ENCODE data around the gene CREBL2. TPM values are rescaled to one million over a fixed set of nuclear protein-coding genes. Genes with fewer than 3 reads are reported as not detected.
"Not testable (repeated sequence)": the region's sequence is repeated elsewhere in the genome, so short reads cannot be mapped to it uniquely, and the experiment has no call there.

The CREBL2 gene
- total RNA-seq, 1 donor from 2014 or later: 14.9 TPM

DNA sequence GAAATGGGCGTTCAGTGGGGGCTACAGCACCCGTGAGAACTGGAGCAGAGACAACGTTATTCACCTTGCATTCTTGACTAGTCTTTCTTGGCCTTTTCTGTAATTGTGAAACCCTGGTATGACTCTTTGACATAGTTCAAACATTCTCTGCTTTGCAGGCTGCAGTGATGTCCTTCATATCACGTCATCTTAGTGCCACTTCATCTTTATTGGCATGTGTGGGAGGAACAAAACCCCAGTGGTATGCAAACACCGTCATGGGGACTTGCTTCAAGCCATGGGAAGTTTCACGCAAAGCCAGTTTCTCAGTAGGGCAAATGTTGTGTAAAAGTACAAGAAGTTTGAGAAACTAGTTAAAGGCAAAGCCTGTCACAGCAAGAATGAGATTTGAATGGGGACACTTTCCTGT lies 28.8 kb upstream of the CREBL2 start:
- no peaks in the 10 kb centered on the region for H3K27me3 ChIP-seq (ENCODE audit: low read depth)
- intact Hi-C loops (cut with micrococcal nuclease): no loop called here
- TF ChIP-seq, protein P1, sequence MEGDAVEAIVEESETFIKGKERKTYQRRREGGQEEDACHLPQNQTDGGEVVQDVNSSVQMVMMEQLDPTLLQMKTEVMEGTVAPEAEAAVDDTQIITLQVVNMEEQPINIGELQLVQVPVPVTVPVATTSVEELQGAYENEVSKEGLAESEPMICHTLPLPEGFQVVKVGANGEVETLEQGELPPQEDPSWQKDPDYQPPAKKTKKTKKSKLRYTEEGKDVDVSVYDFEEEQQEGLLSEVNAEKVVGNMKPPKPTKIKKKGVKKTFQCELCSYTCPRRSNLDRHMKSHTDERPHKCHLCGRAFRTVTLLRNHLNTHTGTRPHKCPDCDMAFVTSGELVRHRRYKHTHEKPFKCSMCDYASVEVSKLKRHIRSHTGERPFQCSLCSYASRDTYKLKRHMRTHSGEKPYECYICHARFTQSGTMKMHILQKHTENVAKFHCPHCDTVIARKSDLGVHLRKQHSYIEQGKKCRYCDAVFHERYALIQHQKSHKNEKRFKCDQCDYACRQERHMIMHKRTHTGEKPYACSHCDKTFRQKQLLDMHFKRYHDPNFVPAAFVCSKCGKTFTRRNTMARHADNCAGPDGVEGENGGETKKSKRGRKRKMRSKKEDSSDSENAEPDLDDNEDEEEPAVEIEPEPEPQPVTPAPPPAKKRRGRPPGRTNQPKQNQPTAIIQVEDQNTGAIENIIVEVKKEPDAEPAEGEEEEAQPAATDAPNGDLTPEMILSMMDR (IDR thresholded peaks at IDR 0.05; ENCODE audit: borderline replicate concordance): no peak
- no peaks in the 10 kb centered on the region for H3K36me3 ChIP-seq
- no peaks in the 10 kb centered on the region for H3K9me3 ChIP-seq (replicated peaks)
- no peak overlapping the region for H3K4me3 ChIP-seq
- peaks cover 4% of the 10 kb centered on the region for H3K4me1 ChIP-seq
- no peak for DNase-seq
- H3K27ac ChIP-seq (replicated peaks): no peak overlapping the region

DNA sequence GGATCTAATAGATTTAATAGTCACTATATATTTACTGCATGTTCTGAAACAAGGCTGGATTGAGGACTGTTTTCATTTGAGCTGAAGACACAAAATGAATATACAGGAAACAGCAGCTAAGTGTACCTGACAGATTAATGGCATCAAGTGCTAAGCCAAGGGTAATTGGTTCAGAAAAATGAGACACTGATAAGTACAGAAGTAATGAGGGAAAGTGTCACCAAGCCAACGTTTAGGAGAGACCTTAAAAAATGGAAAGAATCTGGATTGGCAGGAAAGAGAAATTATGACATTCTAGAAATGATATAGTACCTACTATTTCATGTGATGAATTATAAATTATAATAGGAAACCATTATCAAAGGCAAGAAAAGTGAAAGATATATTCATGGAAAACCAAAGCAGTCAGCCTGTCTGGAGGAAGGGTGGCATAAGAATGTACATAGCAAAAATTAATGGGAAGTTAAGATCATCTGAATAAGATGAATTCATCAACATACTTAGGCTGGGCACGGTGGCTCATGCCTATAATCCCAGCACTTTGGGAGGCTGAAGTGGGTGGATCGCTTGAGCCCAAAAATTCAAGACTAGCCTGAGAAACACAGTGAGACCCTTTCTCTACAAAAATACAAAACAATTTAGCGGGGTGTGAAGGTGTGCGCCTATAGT lies 28.0 kb upstream of the CREBL2 start:
- Histone ChIP-seq H3K4me1 (peaks cover 4% of the 10 kb centered on the region), H3K27me3 (ENCODE audit: low read depth) (no peaks in the 10 kb centered on the region), H3K9me3 (replicated peaks) (no peaks in the 10 kb centered on the region), H3K36me3 (no peaks in the 10 kb centered on the region), H3K27ac (replicated peaks) (no peak overlapping the region), H3K4me3 (no peak overlapping the region)
- intact Hi-C loops (cut with micrococcal nuclease): no loop called here
- DNase-seq: no peak
- TF ChIP-seq, protein P1 (IDR thresholded peaks at IDR 0.05; ENCODE audit: borderline replicate concordance): no peak

DNA sequence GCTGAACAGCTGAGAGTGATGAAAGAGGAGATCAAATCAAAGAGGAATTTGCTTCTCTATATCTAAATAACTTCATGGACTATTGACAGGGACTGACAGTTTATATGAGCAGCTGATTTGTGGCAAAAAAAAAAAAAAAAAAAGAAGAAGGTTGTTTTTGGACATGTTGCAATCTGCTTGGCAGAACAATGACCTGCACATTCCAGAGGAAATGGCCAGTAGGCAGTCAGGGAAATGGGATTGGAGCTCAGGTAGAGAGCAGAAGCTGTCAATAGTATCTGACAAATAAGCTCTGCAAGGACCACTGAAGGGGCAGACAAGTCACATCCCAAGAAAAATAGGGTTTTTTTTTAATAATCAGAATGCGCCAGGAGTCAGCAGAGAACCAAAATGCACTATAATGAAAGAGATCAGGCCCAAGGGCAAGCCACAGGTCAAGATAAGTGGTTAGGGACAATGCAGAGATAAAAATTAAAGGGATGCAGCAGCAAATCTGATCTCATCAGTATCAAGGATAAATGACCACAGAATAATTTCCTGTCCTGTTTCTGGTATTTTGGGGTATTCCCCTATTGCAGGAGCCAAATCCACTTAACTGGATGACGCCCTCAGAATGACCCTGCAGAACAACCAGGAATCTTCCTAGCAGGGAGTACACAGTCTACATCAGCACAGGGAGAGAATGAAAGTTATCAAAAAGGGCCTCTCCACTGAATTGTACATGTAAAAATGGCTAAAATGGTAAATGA lies 26.4 kb upstream of the CREBL2 start:
- TF ChIP-seq, protein P1 (IDR thresholded peaks at IDR 0.05; ENCODE audit: borderline replicate concordance): no peak
- no peaks in the 10 kb centered on the region for H3K36me3 ChIP-seq
- H3K4me1 ChIP-seq: peaks cover 4% of the 10 kb centered on the region
- no peak overlapping the region for H3K27ac ChIP-seq (replicated peaks)
- intact Hi-C loops (cut with micrococcal nuclease): no loop called here
- no peaks in the 10 kb centered on the region for H3K9me3 ChIP-seq (replicated peaks)
- no peaks in the 10 kb centered on the region for H3K27me3 ChIP-seq (ENCODE audit: low read depth)
- no peak overlapping the region for H3K4me3 ChIP-seq
- DNase-seq: no peak

DNA sequence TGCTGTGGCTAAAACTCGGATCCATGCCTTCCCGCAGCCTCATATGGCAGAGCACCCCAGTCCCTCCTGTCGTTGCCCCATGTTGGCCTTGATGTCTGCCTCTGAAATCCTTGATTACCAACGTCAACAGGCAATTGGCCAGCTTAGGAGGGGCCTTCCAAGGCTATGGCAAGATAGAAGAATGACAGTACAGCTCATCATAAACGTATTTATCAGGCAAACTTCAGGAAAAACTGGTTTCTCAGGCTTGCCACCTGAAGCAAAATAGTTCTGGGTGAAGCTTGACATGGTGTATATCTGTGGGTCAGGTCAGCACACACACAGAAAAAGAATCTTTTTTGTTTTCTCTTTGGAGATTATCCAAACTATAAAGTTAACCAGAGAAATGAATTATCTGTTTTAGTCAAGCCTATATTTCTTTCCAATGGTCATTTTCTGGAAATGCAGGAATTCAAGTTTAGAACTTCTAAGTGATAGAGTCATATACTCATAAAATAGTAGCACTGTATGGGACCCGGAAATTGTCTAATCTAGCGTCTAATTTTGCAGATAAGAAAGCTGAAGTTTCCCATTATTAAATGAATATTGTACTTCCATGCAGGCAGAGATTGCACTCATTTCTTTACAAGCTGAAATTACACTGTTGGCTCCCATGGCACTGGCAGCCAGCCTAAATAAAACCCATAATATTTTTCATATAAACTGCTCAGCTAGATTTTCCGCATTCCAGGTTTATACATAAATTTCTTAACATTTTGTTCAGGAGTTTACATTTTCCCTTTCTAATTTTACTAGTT lies 24.6 kb upstream of the CREBL2 start:
- Histone ChIP-seq H3K4me3 (no peak overlapping the region), H3K36me3 (no peaks in the 10 kb centered on the region), H3K27me3 (ENCODE audit: low read depth) (no peaks in the 10 kb centered on the region), H3K27ac (replicated peaks) (no peak overlapping the region), H3K9me3 (replicated peaks) (no peaks in the 10 kb centered on the region), H3K4me1 (peaks cover 4% of the 10 kb centered on the region)
- DNase-seq: no peak
- intact Hi-C loops (cut with micrococcal nuclease): no loop called here
- TF ChIP-seq, protein P1 (IDR thresholded peaks at IDR 0.05; ENCODE audit: borderline replicate concordance): no peak

DNA sequence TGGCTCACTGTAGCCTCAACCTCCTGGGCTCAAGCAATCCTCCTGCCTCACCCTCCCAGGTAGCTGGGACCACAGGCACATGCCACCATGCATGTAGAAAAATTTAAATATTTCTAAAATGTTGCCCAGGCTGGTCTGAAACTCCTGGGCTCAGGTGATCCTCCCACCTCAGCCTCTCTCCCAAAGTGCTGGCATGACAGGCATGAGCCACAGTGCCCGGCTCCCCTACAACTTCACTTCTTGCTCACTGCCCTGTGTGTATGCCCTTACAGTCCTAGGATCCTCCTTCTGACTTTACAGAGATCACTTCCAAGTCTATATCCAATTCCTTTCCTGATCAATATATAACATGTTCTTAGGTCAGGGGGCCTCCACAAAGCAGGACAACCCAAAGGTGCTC lies 23.8 kb upstream of the CREBL2 start:
- Histone ChIP-seq H3K9me3 (replicated peaks) (no peaks in the 10 kb centered on the region), H3K27me3 (ENCODE audit: low read depth) (no peaks in the 10 kb centered on the region), H3K36me3 (no peaks in the 10 kb centered on the region), H3K27ac (replicated peaks) (no peak overlapping the region), H3K4me1 (peaks cover 4% of the 10 kb centered on the region), H3K4me3 (no peak overlapping the region)
- no peak for DNase-seq
- TF ChIP-seq, protein P1 (IDR thresholded peaks at IDR 0.05; ENCODE audit: borderline replicate concordance): no peak
- intact Hi-C loops (cut with micrococcal nuclease): no loop called here

DNA sequence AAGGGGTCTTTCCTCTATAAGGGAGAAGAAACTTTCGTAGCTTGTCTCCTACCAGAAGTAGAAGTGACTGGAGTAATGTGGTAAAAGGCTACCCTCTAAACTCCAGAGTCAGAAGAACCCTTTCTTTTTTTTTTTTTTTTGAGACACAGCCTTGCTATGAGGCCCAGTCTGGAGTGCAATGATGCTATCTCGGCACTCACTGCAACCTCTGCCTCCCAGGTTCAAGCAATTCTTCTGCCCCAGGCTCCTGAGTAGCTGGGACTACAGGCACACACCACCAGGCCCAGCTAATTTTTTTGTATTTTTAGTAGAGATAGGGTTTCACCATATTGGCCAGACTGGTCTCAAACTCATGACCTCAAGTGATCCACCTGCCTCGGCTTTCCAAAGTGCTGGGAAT lies 23.2 kb upstream of the CREBL2 start:
- intact Hi-C loops (cut with micrococcal nuclease); H3K27me3 ChIP-seq (ENCODE audit: low read depth); H3K27ac ChIP-seq (replicated peaks); H3K4me3 ChIP-seq; H3K36me3 ChIP-seq; DNase-seq; H3K4me1 ChIP-seq; H3K9me3 ChIP-seq (replicated peaks): not testable (repeated sequence)
